Mucosa of descending colon (tissue), 3 donors: ENCODE data around the gene C1orf21. TPM values are rescaled to one million over a fixed set of nuclear protein-coding genes. Genes with fewer than 3 reads are reported as not detected.

Experiments
- ATAC-seq: fragments of 200-7000 bp; cut with Tn5 transposase; one replicate; pipeline ENCODE4 v1.9.1; 2020; ENCODE audit warnings: mild to moderate bottlenecking, moderate library complexity
- DNase-seq, 3 donors: peaks; one replicate each; pipeline ENCODE4 v3.0.0-alpha.2; 2020
- H3K36me3 ChIP-seq: fragments of 200-600 bp; one replicate; pipeline ENCODE4 v1.8.0; 2021; ENCODE audit warnings: low read depth, mild to moderate bottlenecking
- H3K4me1 ChIP-seq: fragments of 200-600 bp; one replicate; pipeline ENCODE4 v1.8.0; 2021; ENCODE audit warnings: low read depth, mild to moderate bottlenecking
- H3K4me3 ChIP-seq: fragments of 200-600 bp; one replicate; pipeline ENCODE4 v1.8.0; 2021; ENCODE audit warnings: mild to moderate bottlenecking
- H3K9me3 ChIP-seq: fragments of 200-600 bp; one replicate; pipeline ENCODE4 v1.8.0; 2021; ENCODE audit warnings: mild to moderate bottlenecking
- intact Hi-C, 2 donors: fragments of 100-400 bp; cut with DNase I in 1 of 2; cut with micrococcal nuclease in 1 of 2; formaldehyde crosslinking; loops; one replicate each; pipeline versions ENCODE4 v1.11.0 to v1.11.1; 2022; cut with DNase I, micrococcal nuclease
- total RNA-seq, 3 donors: library from RNA; stranded (reverse); fragmentation: NEBNext Ultra II Directional in 2 of 3; extraction: Animal tissue kit (Norgen Biotek cat#: 25700) in 2 of 3; gene quantifications; one replicate each; pipeline versions ENCODE4 v1.2.1 to v1.2.4, GENCODE V29; 2021 to 2023
- TF ChIP-seq, protein P1 (sequence below): fragments of 200-600 bp; IDR thresholded peaks from one replicate; pipeline ENCODE4 v1.8.0; 2022; ENCODE audit warnings: antibody characterized with exemption, mild to moderate bottlenecking
- donor health status: DM: no; HTN: no; CAD: no; lungs with moderate emphysema.
- donor health status: DM: no; HTN: no; CAD: no.
- donor health status: DM: no; HTN: yes; CAD: no.

C1orf21 gene
- total RNA-seq, 3 donors from 2014 or later, result 70.9 to 109 (median 96.8) TPM

GRCh38 chr1:184463680-184464079 is 76.9 kb downstream of the C1orf21 start:
- ATAC-seq, result no peak
- H3K4me1 ChIP-seq, result peaks cover 10% of the 10 kb centered on the region
- no peak for DNase-seq
- no peak overlapping the region for H3K4me3 ChIP-seq
- H3K36me3 ChIP-seq, result no peaks in the 10 kb centered on the region
- intact Hi-C loops, result no loop called here
- TF ChIP-seq, protein P1, sequence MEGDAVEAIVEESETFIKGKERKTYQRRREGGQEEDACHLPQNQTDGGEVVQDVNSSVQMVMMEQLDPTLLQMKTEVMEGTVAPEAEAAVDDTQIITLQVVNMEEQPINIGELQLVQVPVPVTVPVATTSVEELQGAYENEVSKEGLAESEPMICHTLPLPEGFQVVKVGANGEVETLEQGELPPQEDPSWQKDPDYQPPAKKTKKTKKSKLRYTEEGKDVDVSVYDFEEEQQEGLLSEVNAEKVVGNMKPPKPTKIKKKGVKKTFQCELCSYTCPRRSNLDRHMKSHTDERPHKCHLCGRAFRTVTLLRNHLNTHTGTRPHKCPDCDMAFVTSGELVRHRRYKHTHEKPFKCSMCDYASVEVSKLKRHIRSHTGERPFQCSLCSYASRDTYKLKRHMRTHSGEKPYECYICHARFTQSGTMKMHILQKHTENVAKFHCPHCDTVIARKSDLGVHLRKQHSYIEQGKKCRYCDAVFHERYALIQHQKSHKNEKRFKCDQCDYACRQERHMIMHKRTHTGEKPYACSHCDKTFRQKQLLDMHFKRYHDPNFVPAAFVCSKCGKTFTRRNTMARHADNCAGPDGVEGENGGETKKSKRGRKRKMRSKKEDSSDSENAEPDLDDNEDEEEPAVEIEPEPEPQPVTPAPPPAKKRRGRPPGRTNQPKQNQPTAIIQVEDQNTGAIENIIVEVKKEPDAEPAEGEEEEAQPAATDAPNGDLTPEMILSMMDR, result no peak
- H3K9me3 ChIP-seq, result no peaks in the 10 kb centered on the region

GRCh38 chr1:184464757-184465156 is 77.9 kb downstream of the C1orf21 start:
- TF ChIP-seq, protein P1, result no peak
- no peak for ATAC-seq
- H3K9me3 ChIP-seq, result no peaks in the 10 kb centered on the region
- intact Hi-C loops, result no loop called here
- peaks cover 10% of the 10 kb centered on the region for H3K4me1 ChIP-seq
- no peak for DNase-seq
- no peaks in the 10 kb centered on the region for H3K36me3 ChIP-seq
- H3K4me3 ChIP-seq, result no peak overlapping the region

GRCh38 chr1:184465489-184466146 is 78.8 kb downstream of the C1orf21 start:
- no peak for DNase-seq
- H3K4me3 ChIP-seq, result no peak overlapping the region
- intact Hi-C loops, result no loop called here
- TF ChIP-seq, protein P1, result no peak
- no peaks in the 10 kb centered on the region for H3K9me3 ChIP-seq
- H3K36me3 ChIP-seq, result no peaks in the 10 kb centered on the region
- no peak for ATAC-seq
- peaks cover 10% of the 10 kb centered on the region for H3K4me1 ChIP-seq

DNA sequence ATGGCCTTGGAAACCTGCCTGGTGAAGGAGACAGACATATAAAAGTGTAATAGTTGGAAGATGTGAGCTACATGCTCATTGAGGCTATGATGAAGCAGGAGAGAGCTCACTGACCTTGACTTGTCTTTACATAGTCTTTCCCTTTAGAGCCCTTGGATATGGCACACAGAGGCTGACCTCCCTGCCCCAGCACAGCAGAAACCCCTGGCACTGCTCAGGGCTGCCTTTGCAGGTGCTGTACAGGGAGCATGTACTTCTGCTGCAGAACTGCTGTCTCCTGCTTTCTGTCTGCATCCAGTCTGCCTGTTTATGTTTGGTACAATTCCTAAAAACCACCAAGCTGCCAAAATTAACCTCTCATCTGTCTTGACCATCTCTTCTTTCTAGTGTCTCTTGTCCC is 80.5 kb downstream of the C1orf21 start:
- no peak for DNase-seq
- Histone ChIP-seq H3K9me3 (no peaks in the 10 kb centered on the region), H3K4me3 (no peak overlapping the region), H3K36me3 (no peaks in the 10 kb centered on the region), H3K4me1 (peaks cover 4% of the 10 kb centered on the region)
- no peak for ATAC-seq
- TF ChIP-seq, protein P1, result no peak
- intact Hi-C loops, result no loop called here

GRCh38 chr1:184469396-184469795 is 82.6 kb downstream of the C1orf21 start:
- intact Hi-C loops, result no loop called here
- no peaks in the 10 kb centered on the region for H3K9me3 ChIP-seq
- TF ChIP-seq, protein P1, result no peak
- DNase-seq, result no peak
- no peak overlapping the region for H3K4me3 ChIP-seq
- no peaks in the 10 kb centered on the region for H3K36me3 ChIP-seq
- ATAC-seq, result no peak
- peaks cover 2% of the 10 kb centered on the region for H3K4me1 ChIP-seq

GRCh38 chr1:184471686-184472085 is 84.9 kb downstream of the C1orf21 start:
- Histone ChIP-seq H3K9me3 (no peaks in the 10 kb centered on the region), H3K4me1 (no peaks in the 10 kb centered on the region), H3K36me3 (no peaks in the 10 kb centered on the region), H3K4me3 (no peak overlapping the region)
- intact Hi-C loops, result no loop called here
- DNase-seq (no peak), ATAC-seq (no peak)
- TF ChIP-seq, protein P1, result no peak
